ENCODE measurements around the gene NUP58. TPM values are rescaled to one million over a fixed set of nuclear protein-coding genes. Genes with fewer than 3 reads are reported as not detected.
A peak's percentile ranks its signal among the peaks of the same experiment; 100 is the strongest.
"Not testable (repeated sequence)": the region's sequence is repeated elsewhere in the genome, so short reads cannot be mapped to it uniquely, and the experiment has no call there.

NUP58 gene
- total RNA-seq, 1 donor from 2014 or later = 50.7 TPM

DNA sequence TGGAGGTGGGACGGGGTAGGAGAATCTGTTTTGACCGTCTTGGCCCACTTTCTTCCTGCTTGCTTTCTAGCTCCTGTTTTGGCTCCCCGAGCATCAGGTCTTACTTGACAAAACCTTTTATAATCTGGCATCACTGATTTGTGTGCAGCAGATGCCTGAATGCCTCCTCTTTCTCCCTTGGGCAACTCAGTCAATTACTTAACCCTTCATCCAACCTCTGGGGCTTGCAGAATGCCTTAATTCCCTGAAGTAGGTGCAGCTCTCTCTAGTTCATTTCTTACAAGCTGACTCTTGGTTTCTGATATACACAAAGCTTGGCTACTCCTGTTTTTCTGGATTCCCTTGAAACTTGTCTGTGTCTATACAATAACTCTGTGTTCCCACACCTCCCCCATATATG, 5.7 kb upstream of the NUP58 start:
- TF ChIP-seq, protein P1, sequence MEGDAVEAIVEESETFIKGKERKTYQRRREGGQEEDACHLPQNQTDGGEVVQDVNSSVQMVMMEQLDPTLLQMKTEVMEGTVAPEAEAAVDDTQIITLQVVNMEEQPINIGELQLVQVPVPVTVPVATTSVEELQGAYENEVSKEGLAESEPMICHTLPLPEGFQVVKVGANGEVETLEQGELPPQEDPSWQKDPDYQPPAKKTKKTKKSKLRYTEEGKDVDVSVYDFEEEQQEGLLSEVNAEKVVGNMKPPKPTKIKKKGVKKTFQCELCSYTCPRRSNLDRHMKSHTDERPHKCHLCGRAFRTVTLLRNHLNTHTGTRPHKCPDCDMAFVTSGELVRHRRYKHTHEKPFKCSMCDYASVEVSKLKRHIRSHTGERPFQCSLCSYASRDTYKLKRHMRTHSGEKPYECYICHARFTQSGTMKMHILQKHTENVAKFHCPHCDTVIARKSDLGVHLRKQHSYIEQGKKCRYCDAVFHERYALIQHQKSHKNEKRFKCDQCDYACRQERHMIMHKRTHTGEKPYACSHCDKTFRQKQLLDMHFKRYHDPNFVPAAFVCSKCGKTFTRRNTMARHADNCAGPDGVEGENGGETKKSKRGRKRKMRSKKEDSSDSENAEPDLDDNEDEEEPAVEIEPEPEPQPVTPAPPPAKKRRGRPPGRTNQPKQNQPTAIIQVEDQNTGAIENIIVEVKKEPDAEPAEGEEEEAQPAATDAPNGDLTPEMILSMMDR (conservative IDR thresholded peaks at IDR 0.05; ENCODE audit: low read depth, low read length) = no peak
- no peak overlapping the region for H3K4me3 ChIP-seq (ENCODE audit: low read depth, low read length)
- DNase-seq (ENCODE audit: low read depth) = no peak

DNA sequence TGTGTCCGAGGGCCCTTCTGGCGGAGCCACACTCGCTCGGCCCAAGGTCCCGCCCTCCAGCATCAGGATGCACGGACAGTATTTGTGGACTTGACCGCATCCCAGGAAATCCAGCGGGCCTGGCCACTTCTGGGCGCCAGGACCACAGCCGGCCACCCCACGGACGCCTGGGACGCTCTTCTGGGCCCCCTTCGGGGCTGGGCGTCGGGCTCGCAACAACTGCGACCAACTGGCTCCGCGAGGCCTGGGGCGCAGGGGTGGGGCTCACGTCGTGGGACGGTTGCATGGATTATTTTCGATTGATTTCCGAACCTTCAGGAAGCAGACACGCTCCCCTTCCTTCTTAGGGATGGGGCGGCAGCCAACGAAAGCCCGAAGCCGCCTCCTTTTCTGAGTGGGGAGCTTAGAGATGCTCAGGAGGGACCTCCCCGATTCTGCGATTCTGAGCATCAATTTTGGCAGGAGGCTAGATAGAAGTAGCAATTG, 521 bp upstream of the NUP58 start:
- H3K4me3 ChIP-seq (ENCODE audit: low read depth, low read length) = peak overlapping the region; percentile 74
- DNase-seq (ENCODE audit: low read depth) = no peak
- TF ChIP-seq, protein P1 (conservative IDR thresholded peaks at IDR 0.05; ENCODE audit: low read depth, low read length) = no peak

DNA sequence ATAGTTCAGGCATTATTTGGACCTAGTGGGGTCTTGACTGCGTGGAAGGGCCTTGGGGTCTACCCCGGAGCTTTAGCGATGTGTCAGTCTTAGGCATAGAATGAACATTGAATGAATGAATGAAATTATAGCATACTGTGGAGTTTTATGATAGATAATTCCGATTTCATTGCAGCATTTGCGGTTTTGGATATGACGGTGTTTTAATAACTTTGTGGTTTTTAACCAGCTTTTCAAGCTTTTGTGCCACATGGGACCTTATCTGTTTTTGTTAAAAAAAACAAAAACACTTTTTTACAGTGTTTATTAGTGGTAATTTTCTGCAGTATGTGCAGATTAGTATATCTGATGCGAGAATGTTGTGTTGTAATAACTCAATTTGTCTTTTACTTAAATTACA, 696 bp downstream of the NUP58 start:
- H3K4me3 ChIP-seq (ENCODE audit: low read depth, low read length) = peak overlapping the region; percentile 74
- DNase-seq (ENCODE audit: low read depth) = no peak
- TF ChIP-seq, protein P1 (conservative IDR thresholded peaks at IDR 0.05; ENCODE audit: low read depth, low read length) = no peak

DNA sequence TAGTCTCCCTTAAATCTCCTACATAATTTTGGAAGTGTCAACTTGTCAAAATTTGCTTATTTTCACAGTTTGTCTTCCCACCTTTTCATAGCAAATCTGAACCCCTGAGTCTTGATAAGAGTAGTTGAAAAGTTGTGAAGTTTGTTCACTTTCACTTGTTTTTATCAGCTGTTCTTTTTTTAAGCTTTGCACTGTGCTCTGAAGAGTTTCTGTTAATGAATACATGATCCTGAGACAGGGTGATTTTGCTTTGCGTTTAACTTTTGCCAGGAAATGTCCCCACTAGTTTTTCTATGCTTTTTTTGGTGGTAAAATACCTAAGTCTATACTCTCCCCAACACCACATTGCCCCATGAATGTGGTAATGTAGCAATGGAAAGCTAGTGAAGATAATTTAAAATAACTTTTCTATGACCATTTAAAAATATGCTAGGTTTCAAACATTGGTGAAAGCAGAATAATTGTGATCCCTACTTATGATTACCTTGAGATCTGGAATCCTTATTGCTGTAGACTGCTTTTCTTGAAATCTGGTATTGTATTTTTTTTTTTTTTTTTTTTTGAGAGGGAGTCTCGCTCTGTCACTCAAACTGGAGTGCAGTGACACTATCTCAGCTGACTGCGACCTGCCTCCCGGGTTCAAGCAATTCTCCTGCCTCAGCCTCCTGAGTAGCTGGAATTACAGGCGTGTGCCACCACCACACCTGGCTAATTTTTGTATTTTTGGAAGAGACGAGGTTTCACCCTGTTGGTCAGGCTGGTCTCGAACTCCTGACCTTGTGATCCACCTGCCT, 5.4 kb downstream of the NUP58 start:
- no peak overlapping the region for H3K4me3 ChIP-seq (ENCODE audit: low read depth, low read length)
- DNase-seq (ENCODE audit: low read depth) = no peak
- TF ChIP-seq, protein P1 (conservative IDR thresholded peaks at IDR 0.05; ENCODE audit: low read depth, low read length) = no peak

DNA sequence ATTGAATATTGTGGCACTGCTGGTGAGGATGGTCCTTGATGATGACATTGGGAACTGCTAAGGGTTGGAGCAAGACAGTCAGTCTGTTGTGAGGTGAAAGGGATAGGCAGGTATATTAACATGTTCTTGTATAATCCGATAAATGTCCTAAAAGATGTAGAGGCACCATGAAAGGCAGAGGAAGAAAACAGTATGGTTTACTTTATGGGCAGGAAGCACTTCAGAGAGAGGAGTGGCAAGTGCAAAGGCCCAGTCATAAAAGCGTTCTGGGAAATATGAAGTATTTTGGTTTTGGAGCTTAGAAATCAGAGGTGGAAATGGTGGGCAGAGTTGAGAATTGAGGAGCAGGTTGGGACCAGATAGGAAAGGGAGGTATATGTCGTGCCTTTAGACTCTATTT, 9.5 kb downstream of the NUP58 start:
- DNase-seq (ENCODE audit: low read depth) = no peak

DNA sequence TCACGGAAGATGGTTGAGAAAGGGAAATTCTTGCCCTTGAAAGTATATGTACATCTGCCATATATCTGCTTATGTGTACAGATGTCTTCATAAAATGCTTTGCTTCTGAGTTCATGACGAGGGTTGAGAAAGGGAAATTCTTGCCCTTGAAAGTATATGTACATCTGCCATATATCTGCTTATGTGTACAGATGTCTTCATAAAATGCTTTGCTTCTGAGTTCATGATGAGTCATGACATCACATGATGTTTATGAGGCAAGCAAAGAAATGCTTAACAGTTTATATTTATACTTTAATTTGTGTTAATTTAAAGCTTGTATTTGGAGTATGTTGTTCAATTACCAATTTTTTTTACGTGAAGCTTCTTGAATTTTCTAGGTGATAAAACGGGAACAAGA, 17.5 kb downstream of the NUP58 start:
- H3K4me3 ChIP-seq (ENCODE audit: low read depth, low read length); DNase-seq (ENCODE audit: low read depth): not testable (repeated sequence)

More for the DNA sequence above, 9.5 kb downstream of the NUP58 start:
- TF ChIP-seq, protein P1 (conservative IDR thresholded peaks at IDR 0.05; ENCODE audit: low read depth, low read length) = no peak
- no peak overlapping the region for H3K4me3 ChIP-seq (ENCODE audit: low read depth, low read length)

DNA sequence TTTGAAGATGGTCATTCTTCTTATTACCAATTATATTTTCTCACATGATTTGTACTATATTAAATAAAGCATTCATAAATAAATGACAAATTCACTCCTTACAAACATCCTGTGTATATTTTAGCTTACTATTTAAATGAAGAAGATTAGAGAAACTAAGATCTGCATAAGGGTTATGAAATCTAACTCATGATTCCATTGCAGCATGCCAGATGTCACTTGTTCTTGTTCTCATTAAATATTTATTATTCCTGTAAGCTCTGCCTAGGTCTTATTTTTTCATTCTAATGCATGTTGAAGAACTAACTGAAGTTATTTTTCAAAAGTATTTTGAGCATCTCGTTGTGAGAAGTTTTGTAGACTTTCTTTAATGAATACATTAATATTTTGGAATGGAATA, 18.3 kb downstream of the NUP58 start:
- TF ChIP-seq, protein P1 (conservative IDR thresholded peaks at IDR 0.05; ENCODE audit: low read depth, low read length) = no peak

More for the DNA sequence above, 18.3 kb downstream of the NUP58 start:
- H3K4me3 ChIP-seq (ENCODE audit: low read depth, low read length) = no peak overlapping the region
- no peak for DNase-seq (ENCODE audit: low read depth)

Data from epithelial cell of proximal tubule (primary cell).